Measurements from ENCODE around the gene TRPC6.
"Not testable (repeated sequence)": the region's sequence is repeated elsewhere in the genome, so short reads cannot be mapped to it uniquely, and the experiment has no call there.

The TRPC6 gene

DNA sequence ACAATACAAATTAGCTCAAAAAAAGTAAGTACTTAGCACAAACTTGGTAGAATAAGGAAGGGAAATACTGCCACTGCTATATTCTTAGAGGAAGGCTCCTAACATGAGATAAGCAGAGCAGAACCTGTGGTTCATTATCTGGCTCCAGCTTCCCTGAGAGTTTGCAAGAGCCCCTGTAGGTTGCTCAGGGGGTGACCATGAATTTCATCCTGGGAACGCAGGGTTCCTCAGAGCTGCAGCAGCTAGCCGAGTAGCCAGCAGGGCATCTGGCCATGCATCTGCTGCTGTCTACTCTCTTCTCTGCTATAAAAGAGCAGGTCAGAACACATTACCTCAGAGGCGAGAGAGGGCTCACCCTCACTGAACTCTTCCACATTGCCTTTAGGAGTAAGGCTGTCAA, 67.3 kb downstream of the TRPC6 start:
- no peak for DNase-seq

DNA sequence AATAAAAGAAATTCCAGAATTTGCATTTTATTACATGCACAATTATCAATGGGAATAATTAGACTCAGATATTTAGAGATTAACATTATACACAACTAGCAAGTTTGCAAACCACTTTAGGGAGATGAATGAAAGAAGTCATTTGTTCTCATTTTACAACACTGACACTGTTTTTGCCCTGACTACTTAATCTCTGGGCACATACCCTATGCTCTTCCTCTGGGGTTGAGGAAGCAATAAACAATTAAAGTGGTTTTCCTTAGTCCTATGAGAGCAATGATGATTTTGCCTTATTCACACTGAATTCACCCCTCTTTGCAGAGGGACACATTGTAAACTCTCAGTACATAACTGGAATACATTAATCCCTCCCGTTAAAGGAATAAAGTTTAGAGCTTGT, 72.7 kb downstream of the TRPC6 start:
- DNase-seq: no peak

DNA sequence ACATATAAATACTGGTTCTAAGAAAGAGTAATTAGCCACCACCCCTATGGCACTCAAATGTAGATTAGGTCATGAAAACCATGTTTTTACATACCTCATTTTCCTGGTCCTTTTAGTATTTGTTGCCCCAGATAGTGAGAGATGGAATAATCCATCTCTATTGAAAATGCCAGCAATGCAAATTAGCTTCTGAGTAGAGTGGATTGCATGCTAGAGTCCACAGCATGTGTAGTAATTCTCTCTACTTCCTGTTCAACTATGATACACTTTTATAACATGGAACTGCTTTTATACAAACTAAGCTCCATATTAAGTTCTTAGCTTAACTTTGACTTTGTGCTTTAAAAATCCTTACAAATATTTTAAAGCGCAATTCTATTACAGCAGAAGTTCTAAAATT, 73.2 kb downstream of the TRPC6 start:
- DNase-seq: no peak

DNA sequence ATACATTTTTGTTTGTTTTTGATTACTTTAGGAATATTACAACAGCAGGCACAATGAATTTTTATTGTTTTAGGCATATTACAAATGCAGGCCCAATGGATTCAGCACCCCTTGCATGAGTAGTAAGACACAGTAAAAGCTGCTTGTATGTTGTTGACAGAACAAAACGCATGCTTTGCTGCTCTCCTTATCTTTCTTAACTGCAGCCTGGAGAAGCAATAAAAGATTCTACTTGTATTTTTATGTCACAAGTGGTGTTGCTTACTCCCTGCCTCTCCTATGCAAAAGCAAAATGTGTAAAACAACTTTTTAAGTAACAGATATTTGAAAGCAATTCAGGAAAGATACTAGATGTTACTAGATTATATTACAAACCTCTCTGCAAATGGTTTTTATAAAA, 73.9 kb downstream of the TRPC6 start:
- no peak for DNase-seq

DNA sequence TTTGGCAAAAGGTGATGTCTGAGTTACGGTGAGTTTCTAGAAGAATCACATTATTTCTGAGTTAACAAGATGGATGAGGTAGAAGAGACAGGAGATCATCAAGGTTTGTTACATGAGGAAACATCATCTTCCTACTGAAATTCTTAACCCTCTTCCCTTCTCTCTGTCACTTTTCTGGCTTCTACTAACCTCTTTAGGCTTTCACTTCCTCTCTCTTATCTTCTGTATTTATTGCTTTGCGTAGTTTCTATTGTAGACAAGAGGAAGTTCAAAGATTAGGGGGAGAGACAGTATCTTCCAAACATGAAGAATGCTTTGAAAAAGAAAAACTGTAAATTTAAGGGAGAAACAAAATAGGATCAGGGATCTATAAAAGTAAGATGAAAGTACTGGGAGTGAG, 75.4 kb downstream of the TRPC6 start:
- no peak for DNase-seq

DNA sequence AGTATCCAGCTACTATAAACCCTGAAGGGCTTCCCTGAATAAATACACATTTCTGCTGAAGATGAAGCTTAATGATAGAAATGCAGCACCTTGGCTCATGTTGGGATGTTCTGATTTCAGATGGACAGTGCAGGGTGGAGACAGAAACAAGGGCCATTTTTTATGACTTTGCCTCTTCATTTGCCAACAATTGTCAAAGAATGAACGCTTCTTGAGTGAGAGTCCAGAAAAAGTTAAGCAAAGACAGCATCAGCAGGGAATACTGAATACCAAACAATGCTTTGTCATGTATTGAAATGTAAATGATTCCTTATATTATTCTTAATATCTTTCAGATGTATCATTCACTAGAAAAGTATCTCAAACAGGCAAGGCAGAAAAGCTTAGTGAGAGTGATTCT, 84.9 kb downstream of the TRPC6 start:
- no peak for DNase-seq

DNA sequence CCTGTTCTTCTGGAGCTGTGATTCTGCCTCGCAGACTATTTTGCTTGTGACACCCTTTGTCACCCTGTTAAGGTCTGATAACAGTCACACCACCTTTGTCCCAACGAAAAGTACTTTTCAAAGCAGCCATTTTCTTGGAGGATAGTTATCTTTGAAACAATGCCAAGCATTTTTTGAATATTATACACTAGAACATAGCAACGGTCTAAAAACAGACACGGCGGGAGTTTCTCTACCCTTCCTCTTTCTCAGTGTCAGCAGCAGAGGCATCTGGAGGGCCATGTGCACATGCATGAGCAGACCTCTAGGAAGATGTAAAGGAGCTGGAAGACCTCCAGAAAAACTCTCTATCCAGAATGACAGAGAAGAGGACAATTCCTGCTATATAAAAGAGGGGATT, 86.5 kb downstream of the TRPC6 start:
- no peak for DNase-seq

DNA sequence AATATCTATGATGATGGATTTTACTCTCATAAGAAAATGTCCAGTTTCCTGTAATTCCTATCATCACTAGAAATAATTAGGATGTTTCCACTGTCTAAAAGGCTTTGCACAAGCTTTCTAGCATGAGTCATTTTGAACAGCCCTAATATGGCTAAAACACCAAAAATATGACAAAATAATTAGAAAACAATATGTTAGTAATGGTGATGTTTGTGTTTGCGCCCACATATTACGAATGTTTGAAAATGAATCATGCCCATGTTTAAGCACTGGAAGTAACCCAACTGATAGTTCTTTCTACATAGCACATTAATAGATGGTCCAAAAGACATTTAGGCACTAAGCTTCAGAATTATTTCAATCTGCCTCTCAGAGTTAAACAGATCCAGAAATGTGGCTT, 96.0 kb downstream of the TRPC6 start:
- peak; percentile 72 for DNase-seq

DNA sequence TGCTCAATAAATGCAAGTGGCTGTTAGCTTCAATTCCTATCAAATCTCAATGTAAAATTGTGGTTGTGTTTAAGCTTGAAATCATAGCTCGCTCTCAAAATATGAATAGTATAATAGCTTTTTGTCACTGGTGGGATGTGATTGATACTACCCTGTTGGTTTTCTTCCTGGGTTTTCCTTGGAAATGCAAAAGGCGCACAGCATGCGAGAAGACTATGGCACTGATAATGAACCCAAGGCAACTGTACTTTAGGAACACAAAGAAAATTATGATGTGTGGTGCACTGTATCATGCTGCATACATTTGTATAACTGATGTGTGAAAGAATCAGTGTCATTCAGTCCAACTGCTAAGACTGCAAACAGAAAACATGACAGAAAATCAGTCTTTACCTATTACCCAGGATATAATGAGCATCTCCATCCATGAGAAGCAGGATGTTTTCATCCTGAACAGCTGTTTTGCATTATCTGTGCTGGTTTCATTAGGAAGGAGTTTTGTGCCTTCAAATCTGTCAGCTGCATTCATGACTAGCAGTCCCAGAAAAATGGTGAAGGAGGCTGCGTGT, 101.2 kb downstream of the TRPC6 start:
- no peak for DNase-seq

DNA sequence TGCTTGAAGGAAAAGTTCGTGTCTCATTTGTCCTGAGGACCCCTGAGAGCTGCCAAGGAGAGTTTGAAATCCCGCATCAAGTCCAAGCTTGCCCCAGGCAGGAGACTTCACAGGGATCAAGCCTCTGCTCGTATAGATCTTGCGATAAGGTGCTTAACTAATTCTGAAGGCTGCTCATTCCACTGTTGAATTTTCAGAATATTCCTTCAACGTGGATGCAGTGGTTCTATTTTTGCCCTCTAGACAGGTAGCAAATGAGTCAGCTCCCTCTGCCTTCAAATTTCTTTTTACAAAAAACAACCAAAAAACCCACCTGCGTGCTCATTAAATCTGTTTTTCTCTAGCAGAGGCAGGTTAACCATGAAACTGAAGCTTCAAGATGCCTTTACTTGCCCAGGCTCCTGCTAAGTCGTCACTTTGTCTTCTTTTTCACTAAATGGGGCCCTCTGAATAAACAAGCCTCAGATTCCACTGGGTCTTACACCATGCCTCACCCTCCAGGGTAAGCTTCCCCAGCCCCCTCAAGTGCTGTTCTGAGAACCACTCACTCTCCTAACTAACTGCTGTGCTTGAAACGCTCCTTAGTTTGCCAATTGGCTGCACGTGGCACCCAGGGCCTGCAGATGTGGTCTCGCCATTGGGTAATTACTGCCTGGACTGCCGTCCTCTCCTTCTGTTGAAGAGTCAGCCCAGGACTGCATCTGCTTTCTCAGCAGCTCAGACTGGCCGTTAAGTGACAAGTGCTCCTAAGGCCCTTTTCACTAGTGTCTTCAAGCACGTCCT, 105.0 kb downstream of the TRPC6 start:
- no peak for DNase-seq

DNA sequence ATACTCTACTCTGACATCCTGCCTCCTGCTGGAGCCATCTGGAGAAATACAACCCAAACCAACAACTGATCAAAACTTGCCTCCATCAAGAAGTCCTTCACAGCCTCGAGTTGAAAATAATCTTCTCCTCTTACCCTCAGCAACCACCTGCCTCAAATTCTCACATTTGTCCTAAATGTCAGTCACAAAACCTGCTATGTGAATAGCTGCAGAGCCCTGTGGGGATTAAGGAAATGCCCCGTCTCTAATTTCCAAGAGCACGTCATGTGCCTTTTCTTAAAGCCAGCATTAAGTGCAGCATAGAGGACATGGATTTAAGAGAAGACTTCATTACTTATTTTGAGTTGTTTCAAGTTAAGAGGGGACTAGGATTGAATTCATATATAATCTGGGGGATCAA, 105.9 kb downstream of the TRPC6 start:
- DNase-seq: no peak

DNA sequence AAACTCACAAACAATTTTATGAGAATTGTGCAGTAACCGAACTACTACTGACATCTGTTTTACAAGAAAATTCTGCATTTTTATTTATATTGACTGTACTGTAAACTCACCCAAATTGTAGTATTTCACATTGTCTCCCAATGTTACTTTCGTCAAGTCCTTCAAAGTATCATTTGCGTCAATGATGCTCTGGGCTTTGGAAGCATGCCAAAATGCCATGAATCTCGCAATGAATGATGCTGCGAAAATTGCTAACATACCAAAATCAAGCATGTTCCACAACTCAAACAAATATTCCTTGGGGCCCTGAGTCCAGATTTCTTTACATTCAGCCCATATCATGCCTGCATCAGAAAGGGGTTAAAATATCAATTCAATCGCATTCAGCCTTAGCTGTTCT, 107.6 kb downstream of the TRPC6 start:
- DNase-seq: no peak

DNA sequence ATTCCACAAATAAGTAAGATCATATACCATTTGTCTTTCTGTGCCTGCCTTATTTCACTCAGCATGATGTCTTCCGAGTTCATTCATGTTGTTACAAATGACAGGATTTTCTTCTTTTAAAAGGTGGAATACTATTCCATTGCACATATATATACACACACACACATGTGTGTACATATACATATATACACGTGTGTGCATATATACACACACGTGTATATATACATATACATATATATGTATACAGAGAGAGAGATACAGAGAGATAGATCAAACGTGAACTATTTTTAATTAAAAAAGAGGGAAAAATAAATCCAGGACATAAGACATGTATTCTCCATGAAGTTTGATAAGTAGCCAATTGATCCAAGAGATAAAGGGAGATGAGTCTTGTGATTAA, 108.1 kb downstream of the TRPC6 start:
- no peak for DNase-seq

DNA sequence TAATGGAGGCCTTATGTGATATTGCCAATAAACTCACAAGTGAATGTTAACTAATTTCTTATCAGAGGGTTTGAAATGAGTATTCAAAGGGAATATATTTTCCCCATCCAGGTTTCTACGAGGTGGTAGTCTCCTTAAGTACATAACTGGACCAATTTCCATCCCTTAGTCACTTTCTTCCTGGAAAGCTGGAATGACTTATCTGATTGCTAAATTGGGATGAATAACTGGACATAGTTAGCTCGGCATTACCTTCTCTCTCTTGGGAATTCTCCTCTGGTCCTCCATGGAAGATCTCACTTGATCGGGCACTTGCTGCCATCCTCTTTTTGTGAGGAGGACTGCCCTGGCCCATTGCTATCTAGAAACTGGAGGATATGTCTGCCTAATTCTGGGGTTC, 109.1 kb downstream of the TRPC6 start:
- DNase-seq: no peak

DNA sequence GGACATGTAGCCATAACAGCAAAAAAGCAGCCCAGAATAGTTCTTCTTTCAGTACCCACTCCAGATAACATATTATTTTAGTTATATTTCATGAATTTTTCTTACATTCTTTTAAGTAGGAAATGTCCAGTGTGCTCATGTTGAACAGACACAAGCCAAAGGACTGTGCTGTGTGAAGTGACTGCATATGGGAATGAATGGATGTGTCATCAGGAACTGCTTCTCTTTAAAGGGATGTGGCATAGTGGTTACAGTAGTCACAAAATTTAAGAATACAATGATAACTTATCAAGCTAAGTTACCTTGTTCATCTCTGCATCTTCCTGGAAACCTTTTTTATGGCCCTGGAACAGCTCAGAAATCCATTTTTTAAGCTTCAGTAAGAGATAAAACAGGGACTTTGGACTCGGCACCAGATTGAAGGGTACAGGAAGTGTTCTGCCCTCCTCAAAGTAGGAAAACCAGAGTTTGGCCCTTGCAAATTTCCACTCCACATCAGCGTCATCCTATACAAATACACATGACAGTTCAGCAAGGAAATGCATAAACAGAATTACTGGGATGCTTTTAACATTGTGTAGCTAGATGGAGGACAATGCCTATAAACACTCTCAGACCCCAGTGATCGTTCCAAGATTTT, 112.8 kb downstream of the TRPC6 start:
- peak; percentile 34 for DNase-seq

DNA sequence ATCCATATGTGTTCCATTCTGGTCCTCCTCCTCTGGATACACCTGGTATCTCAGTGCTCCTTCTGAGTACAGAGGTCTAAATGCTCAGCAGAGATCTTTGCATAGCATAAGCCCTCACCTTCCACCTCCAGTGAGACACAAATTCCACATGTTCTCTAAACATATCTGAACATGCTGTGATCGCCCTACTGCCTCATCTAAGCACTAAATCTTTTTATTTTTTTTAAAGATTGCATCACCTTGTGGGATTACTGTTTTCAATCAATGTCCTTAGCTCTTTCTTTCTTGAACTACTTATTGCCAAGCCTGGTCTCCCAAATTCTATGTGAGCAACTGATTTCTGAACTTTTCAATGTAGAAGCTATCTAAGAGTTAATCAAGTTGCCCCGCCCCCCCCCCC, 113.4 kb downstream of the TRPC6 start:
- peak; percentile 36 for DNase-seq

DNA sequence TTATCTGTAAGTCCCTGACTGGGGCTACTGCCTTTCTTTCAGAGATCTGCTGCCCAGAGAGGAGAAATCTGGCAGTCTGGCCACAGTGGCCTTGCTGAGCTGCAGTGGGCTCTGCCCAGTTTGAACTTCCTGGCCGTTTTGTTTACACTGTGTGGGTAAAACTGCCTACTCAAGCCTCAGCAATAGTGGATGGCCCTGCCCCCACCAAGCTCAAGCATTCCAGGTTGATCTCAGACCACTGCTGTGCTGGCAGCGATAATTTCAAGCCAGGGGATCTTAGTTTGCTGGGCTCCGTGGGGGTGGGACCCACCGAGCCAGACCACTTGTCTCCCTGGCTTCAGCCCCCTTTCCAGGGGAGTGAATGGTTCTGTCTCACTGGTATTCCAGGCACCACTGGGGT, 117.5 kb downstream of the TRPC6 start:
- DNase-seq: no peak

DNA sequence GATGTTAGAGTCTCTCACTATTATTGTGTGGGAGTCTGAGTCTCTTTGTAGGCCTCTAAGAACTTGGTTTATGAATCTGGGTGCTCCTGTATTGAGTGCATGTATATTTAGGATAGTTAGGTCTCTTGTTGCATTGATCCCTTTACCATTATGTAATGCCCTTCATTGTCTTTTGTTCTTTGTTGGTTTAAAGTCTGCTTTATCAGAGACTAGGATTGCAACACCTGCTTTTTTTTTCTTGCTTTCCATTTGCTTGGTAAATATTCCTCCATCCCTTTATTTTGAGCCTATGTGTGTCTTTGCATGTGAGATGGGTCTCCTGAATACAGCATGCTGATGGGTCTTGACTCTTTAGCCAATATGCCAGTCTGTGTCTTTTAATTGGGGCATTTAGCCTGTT, 119.4 kb downstream of the TRPC6 start:
- not testable (repeated sequence) for DNase-seq

DNA sequence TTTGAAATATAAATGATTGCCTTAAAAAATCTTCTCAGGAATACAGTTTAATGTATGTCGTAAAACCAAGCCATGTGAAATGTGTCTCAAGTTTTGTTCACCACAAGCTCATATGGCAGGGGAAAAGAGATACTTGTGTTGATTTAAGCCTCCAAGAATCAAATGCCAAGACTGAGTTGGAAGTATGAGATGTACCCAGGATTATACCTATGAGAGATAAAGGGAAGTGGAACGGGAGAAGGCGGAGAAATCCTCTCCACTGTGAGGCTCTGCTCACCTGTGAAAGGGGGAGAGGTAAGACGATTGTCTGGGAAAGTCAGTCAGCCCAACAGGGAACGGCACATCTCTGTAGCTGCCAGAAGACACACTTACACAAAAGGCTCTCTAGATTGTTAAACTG, 124.8 kb downstream of the TRPC6 start:
- no peak for DNase-seq

DNA sequence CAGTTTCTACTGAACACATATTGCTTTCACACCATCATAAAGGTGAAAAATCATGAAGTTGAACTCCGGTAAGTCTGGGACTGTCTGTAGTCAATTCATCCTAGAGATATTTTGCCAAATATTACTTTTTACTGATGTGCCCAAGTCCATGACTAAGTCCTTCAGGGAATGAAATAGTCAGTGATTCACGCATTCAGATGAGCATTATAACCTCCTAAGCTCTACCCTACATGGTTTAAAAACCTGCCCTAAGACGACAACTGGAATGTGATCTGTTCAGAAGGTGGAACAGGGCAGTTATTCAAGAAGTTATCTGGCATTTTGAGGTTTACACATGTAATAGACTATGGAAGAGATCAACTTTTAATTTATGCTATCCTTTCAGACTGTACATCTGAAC, 125.6 kb downstream of the TRPC6 start:
- DNase-seq: peak; percentile 75

DNA sequence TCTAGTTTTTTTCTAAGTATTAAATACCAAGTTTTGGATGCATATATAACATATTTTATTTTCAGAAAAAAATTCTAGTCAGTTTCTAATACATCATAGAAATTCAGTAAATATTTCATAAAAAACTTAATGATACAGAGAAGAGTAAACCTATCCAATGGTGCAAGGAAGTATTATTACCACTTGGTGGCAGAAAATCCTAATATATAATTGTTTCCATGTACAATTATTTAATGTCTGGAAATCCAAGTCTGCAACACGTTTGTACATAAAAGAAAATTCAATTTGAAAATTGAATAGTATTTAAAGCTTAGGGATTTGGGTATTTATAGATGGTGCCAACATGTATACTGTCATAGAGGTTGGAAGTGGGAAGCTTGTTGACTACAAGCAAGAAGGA, 127.0 kb downstream of the TRPC6 start:
- DNase-seq: peak; percentile 40

DNA sequence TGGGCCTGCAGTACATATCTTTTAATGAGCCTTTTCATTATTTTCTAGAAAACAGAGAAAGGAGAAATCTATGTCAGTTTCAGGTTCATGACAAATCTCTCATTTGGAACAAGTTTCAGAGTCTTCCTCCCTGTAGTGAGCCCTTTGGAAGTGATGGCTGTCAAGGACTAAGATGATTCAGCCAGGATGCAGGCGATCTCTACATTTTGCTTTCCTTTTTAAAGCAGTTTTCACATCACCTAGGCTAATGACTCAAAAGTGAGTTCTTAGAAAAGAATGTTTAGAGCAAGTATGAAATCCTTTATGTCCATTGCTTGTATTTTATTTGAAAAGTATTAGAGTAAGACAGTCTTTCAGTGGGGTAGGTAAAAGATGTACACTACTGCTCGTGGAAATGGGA, 130.1 kb downstream of the TRPC6 start:
- peak; percentile 58 for DNase-seq

DNA sequence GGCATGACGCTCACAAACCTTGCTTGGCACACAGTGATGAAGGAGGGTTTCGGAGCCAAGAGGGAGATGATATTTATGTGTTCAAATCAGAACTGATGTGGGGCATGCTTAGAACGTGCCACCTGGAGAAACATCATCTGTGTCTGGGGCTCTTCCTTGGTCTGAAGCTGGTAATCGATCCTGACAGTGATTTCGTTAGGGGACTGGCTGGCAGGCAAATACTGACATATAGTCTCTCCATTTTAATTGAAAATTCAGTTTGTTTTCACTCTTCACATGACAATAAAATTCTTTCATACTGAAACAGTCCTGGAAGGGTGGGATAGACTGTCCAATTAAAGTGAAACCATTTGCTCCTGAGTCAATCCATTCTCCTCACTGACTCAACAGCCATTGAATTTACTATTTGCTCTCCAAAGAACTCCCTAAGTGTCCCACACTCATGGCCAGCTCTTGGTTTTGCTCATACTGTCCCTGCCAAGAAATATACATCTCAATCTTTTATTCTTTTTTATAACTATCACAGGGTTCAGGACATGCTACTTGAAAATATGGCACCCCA, 134.8 kb downstream of the TRPC6 start:
- no peak for DNase-seq

DNA sequence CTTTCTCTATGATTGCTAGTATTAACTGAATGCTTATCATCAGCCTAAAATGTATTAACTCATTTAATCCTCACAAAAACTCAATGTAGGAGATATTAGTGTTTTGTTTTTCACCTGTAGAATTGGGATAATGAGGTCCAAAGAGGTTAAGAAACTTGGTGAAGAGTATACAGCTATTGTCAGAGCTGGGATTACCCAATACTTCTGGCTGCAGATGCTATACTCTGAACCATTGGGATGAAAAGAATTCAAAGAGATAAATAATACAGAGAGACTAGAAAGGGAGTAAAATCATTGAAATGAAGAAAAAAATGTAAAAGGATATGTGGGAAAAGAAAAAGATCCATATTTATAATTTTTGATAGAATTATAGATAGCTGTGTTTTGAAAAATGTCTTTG, 137.1 kb downstream of the TRPC6 start:
- no peak for DNase-seq
